ENCODE data around the gene SLX4IP.

The SLX4IP gene

DNA sequence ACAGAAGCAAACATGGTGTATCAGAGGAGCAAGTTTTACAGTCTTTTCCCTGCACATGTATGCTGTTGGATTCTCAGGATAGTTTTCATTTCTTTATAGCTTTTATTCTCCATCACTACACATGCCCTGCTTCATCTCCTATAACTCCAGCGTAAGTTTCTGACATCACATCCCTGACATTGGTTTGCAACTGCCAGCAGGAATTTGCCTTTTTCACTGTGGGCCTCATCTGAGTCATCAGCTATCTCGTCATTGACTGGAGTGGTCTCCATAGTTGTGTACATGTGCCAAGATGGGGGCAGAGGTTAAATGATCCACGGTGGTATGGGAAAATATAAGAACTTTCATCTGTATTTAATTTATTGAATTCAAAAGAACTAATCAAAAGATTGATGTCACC lies 96.7 kb downstream of the SLX4IP start:
- TF ChIP-seq FOXM1 (IDR thresholded peaks at IDR 0.05; ENCODE audit: borderline replicate concordance, low read depth): no peak
- no peak for TF ChIP-seq CREB1 (IDR thresholded peaks at IDR 0.05; ENCODE audit: low read depth)
- no peak for TF ChIP-seq YY1 (IDR thresholded peaks at IDR 0.05; ENCODE audit: low read depth)
- no peak for TF ChIP-seq ZBTB7A (IDR thresholded peaks at IDR 0.05; ENCODE audit: low read depth)
- no peak for TF ChIP-seq CEBPB (IDR thresholded peaks at IDR 0.05)
- TF ChIP-seq, protein P1, sequence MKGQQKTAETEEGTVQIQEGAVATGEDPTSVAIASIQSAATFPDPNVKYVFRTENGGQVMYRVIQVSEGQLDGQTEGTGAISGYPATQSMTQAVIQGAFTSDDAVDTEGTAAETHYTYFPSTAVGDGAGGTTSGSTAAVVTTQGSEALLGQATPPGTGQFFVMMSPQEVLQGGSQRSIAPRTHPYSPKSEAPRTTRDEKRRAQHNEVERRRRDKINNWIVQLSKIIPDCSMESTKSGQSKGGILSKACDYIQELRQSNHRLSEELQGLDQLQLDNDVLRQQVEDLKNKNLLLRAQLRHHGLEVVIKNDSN (IDR thresholded peaks at IDR 0.05): no peak
- TF ChIP-seq, protein P2, sequence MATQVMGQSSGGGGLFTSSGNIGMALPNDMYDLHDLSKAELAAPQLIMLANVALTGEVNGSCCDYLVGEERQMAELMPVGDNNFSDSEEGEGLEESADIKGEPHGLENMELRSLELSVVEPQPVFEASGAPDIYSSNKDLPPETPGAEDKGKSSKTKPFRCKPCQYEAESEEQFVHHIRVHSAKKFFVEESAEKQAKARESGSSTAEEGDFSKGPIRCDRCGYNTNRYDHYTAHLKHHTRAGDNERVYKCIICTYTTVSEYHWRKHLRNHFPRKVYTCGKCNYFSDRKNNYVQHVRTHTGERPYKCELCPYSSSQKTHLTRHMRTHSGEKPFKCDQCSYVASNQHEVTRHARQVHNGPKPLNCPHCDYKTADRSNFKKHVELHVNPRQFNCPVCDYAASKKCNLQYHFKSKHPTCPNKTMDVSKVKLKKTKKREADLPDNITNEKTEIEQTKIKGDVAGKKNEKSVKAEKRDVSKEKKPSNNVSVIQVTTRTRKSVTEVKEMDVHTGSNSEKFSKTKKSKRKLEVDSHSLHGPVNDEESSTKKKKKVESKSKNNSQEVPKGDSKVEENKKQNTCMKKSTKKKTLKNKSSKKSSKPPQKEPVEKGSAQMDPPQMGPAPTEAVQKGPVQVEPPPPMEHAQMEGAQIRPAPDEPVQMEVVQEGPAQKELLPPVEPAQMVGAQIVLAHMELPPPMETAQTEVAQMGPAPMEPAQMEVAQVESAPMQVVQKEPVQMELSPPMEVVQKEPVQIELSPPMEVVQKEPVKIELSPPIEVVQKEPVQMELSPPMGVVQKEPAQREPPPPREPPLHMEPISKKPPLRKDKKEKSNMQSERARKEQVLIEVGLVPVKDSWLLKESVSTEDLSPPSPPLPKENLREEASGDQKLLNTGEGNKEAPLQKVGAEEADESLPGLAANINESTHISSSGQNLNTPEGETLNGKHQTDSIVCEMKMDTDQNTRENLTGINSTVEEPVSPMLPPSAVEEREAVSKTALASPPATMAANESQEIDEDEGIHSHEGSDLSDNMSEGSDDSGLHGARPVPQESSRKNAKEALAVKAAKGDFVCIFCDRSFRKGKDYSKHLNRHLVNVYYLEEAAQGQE (IDR thresholded peaks at IDR 0.05; ENCODE audit: low read depth): no peak
- TF ChIP-seq RAD21 (IDR thresholded peaks at IDR 0.05; ENCODE audit: low read depth): no peak

DNA sequence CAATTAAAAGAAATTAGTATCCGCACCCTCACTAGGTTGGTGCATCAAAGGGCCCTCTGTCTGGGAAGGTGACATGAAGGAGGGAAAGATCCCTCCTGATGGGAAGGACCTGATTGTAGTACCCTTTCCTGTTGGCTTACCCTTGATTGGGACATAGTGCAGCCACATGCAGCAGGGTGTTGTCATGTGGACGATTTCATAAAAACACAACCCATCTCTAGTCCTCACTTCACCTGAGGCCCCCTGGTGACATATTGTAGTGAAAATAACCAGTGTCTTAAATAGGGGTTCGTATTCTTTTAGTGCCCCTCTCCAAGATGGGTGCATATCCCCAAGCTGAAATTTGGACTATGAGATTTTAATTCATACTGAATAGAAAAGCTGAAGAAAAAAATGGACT lies 97.3 kb downstream of the SLX4IP start:
- TF ChIP-seq CREB1 (IDR thresholded peaks at IDR 0.05; ENCODE audit: low read depth): no peak
- TF ChIP-seq YY1 (IDR thresholded peaks at IDR 0.05; ENCODE audit: low read depth): no peak
- no peak for TF ChIP-seq ZBTB7A (IDR thresholded peaks at IDR 0.05; ENCODE audit: low read depth)
- TF ChIP-seq NFIC (IDR thresholded peaks at IDR 0.05): no peak
- TF ChIP-seq FOXM1 (IDR thresholded peaks at IDR 0.05; ENCODE audit: borderline replicate concordance, low read depth): no peak
- no peak for TF ChIP-seq RAD21 (IDR thresholded peaks at IDR 0.05; ENCODE audit: low read depth)
- TF ChIP-seq, protein P2 (IDR thresholded peaks at IDR 0.05; ENCODE audit: low read depth): no peak
- no peak for TF ChIP-seq TCF12 (IDR thresholded peaks at IDR 0.05; ENCODE audit: low read depth)
- TF ChIP-seq, protein P1 (IDR thresholded peaks at IDR 0.05): no peak
- no peak for TF ChIP-seq TEAD4 (IDR thresholded peaks at IDR 0.05)
- no peak for TF ChIP-seq TAF1 (IDR thresholded peaks at IDR 0.05; ENCODE audit: low read depth)

DNA sequence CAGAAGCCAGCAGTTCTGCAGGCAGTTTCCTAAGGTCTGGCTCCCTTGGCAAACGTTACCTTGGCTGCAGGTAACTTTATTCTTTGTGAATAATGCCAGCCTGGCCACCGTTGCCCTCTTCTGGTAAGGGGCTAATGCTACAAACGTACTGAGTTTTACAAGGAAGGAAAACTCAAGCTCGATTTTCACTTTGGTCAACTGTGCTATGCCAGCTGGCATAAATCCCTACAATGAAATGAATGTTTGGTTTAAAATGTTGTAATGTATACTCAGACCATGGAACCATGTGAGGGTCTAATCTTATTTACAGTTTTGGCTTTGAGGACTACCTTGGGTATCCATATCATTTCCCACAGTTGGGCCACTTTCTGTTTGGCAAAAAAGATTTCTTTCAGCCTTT lies 101.4 kb downstream of the SLX4IP start:
- TF ChIP-seq, protein P1 (IDR thresholded peaks at IDR 0.05): no peak
- peak; percentile 68 for TF ChIP-seq RAD21 (IDR thresholded peaks at IDR 0.05; ENCODE audit: low read depth)
- TF ChIP-seq FOXM1 (IDR thresholded peaks at IDR 0.05; ENCODE audit: borderline replicate concordance, low read depth): no peak
- no peak for TF ChIP-seq TEAD4 (IDR thresholded peaks at IDR 0.05)
- TF ChIP-seq ZBTB7A (IDR thresholded peaks at IDR 0.05; ENCODE audit: low read depth): no peak
- TF ChIP-seq NFIC (IDR thresholded peaks at IDR 0.05): no peak
- TF ChIP-seq EP300 (IDR thresholded peaks at IDR 0.05; ENCODE audit: borderline replicate concordance): no peak
- TF ChIP-seq YY1 (IDR thresholded peaks at IDR 0.05; ENCODE audit: low read depth): no peak
- no peak for TF ChIP-seq EGR1 (IDR thresholded peaks at IDR 0.05)

DNA sequence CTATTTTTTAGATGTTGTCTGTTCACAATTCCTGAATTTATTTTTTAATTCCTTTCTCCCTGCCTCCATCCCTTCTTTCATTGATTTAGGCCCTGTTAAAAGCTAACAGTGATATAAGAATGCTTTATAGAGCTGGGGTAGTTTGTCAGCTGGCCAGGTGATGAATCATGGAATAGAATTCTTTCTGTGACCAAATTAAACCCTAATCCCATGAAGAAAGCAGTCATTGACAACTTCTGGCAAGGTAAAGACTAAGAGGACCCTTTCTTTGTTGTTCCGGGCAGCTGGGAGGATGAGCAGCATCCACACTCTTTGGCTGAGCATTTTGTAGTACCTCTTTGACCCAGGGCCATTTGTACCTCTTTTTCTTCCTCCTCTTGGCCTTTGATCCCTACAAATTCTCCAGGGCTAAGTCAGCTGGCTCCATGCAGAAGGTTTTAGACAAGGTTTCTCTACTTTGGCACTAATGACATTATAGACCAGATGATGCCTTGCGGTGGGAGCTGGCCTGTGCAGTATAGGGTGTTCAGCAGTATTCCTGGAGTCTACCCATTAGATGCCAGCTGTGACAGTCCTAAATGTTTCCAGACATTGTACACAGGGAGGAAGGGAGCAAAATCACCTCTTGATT lies 102.9 kb downstream of the SLX4IP start:
- no peak for TF ChIP-seq TEAD4 (IDR thresholded peaks at IDR 0.05)
- TF ChIP-seq TCF12 (IDR thresholded peaks at IDR 0.05; ENCODE audit: low read depth): no peak
- no peak for TF ChIP-seq FOXM1 (IDR thresholded peaks at IDR 0.05; ENCODE audit: borderline replicate concordance, low read depth)
- TF ChIP-seq YY1 (IDR thresholded peaks at IDR 0.05; ENCODE audit: low read depth): no peak
- no peak for TF ChIP-seq ZBTB7A (IDR thresholded peaks at IDR 0.05; ENCODE audit: low read depth)
- TF ChIP-seq, protein P3, sequence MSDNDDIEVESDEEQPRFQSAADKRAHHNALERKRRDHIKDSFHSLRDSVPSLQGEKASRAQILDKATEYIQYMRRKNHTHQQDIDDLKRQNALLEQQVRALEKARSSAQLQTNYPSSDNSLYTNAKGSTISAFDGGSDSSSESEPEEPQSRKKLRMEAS (IDR thresholded peaks at IDR 0.05): no peak
- TF ChIP-seq, protein P2 (IDR thresholded peaks at IDR 0.05; ENCODE audit: low read depth): no peak
- no peak for TF ChIP-seq EGR1 (IDR thresholded peaks at IDR 0.05)
- TF ChIP-seq CEBPB (IDR thresholded peaks at IDR 0.05): no peak
